Panc1 (cell line): ENCODE results near the gene NPY4R2.
"Not testable (repeated sequence)": the region's sequence is repeated elsewhere in the genome, so short reads cannot be mapped to it uniquely, and the experiment has no call there.

Experiments
- POLR2AphosphoS5 ChIP-seq: IDR thresholded peaks from 2 replicates; pipeline ENCODE4 v1.6.1; 2012; ENCODE audit warnings: mild to moderate bottlenecking, low read depth, low read length, moderate library complexity
- SIN3A ChIP-seq: IDR thresholded peaks from 2 replicates; pipeline ENCODE4 v1.6.1; 2012; ENCODE audit warnings: low read depth, mild to moderate bottlenecking, low read length, moderate library complexity, borderline replicate concordance; ENCODE audit not compliant: insufficient read depth
- TCF7L2 ChIP-seq: IDR thresholded peaks from 2 replicates; pipeline ENCODE4 v1.6.1; 2011; ENCODE audit warnings: mild to moderate bottlenecking, low read depth, low read length, inconsistent platforms
- TF ChIP-seq, protein P1 (sequence below): fragments of 450-650 bp; IDR thresholded peaks from 2 replicates; pipeline ENCODE4 v1.5.1; 2017; ENCODE audit warnings: mild to moderate bottlenecking
- TF ChIP-seq, protein P2 (sequence below), 2 experiments: IDR thresholded peaks; 2 replicates each; pipeline ENCODE4 v1.6.1; 2011 to 2012; ENCODE audit warnings: low read depth in 2 of 2, control low read depth in 1 of 2, low read length in 1 of 2, mild to moderate bottlenecking in 1 of 2, moderate library complexity in 1 of 2; ENCODE audit not compliant: insufficient read depth in 1 of 2

DNA sequence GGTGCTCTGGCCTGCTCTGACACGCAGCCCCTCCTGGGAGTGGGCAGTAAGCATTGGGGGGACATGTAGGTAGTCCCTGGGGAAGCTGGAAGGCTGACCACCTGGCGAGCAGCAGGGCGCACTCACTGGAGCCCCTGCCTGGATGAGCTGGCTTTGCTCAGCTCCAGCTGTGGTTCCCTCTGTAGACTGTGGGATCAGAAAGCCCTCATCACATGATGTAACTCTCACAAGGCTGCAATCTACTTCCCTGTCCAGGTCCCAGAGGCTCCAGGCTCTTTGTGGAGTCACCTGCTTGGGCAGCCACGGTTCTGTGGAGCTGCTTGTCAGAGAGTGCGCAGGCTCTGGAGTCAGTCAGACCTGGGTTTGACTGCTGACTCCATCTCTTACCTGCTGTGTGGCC, 44.3 kb downstream of the NPY4R2 start:
- TF ChIP-seq, protein P1, sequence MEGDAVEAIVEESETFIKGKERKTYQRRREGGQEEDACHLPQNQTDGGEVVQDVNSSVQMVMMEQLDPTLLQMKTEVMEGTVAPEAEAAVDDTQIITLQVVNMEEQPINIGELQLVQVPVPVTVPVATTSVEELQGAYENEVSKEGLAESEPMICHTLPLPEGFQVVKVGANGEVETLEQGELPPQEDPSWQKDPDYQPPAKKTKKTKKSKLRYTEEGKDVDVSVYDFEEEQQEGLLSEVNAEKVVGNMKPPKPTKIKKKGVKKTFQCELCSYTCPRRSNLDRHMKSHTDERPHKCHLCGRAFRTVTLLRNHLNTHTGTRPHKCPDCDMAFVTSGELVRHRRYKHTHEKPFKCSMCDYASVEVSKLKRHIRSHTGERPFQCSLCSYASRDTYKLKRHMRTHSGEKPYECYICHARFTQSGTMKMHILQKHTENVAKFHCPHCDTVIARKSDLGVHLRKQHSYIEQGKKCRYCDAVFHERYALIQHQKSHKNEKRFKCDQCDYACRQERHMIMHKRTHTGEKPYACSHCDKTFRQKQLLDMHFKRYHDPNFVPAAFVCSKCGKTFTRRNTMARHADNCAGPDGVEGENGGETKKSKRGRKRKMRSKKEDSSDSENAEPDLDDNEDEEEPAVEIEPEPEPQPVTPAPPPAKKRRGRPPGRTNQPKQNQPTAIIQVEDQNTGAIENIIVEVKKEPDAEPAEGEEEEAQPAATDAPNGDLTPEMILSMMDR: not testable (repeated sequence)
- not testable (repeated sequence) for TF ChIP-seq TCF7L2, POLR2AphosphoS5, SIN3A
- TF ChIP-seq, protein P2, sequence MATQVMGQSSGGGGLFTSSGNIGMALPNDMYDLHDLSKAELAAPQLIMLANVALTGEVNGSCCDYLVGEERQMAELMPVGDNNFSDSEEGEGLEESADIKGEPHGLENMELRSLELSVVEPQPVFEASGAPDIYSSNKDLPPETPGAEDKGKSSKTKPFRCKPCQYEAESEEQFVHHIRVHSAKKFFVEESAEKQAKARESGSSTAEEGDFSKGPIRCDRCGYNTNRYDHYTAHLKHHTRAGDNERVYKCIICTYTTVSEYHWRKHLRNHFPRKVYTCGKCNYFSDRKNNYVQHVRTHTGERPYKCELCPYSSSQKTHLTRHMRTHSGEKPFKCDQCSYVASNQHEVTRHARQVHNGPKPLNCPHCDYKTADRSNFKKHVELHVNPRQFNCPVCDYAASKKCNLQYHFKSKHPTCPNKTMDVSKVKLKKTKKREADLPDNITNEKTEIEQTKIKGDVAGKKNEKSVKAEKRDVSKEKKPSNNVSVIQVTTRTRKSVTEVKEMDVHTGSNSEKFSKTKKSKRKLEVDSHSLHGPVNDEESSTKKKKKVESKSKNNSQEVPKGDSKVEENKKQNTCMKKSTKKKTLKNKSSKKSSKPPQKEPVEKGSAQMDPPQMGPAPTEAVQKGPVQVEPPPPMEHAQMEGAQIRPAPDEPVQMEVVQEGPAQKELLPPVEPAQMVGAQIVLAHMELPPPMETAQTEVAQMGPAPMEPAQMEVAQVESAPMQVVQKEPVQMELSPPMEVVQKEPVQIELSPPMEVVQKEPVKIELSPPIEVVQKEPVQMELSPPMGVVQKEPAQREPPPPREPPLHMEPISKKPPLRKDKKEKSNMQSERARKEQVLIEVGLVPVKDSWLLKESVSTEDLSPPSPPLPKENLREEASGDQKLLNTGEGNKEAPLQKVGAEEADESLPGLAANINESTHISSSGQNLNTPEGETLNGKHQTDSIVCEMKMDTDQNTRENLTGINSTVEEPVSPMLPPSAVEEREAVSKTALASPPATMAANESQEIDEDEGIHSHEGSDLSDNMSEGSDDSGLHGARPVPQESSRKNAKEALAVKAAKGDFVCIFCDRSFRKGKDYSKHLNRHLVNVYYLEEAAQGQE (IDR thresholded peaks at IDR 0.05; ENCODE audit: insufficient read depth in 1 of 2, low read depth in 2 of 2, low read length in 1 of 2): not testable (repeated sequence)
